HG03280 (cell line): ENCODE measurements around the gene RELB.

Experiments
- ATAC-seq: cut with Tn5 transposase; IDR thresholded peaks from one replicate; pipeline ENCODE4 v1.9.1; 2021; ENCODE audit warnings: mild to moderate bottlenecking, moderate library complexity; ENCODE audit not compliant: unreplicated experiment

RELB gene

GRCh38 chr19:45019187-45019586 lies 17.9 kb downstream of the RELB start:
- ATAC-seq = no peak

GRCh38 chr19:45020071-45020470 lies 18.8 kb downstream of the RELB start:
- no peak for ATAC-seq

- ATAC-seq = no peak
Measured at GRCh38 chr19:45021971-45022370, 20.7 kb downstream of the RELB start.

- ATAC-seq = no peak
Measured at GRCh38 chr19:45023048-45023447, 21.8 kb downstream of the RELB start.

GRCh38 chr19:45025264-45025663 lies 24.0 kb downstream of the RELB start:
- ATAC-seq = no peak

- ATAC-seq = no peak
Measured at GRCh38 chr19:45027371-45027770, 26.1 kb downstream of the RELB start.

- no peak for ATAC-seq
Measured at GRCh38 chr19:45030825-45031224, 29.6 kb downstream of the RELB start.

GRCh38 chr19:45032421-45032820 lies 31.2 kb downstream of the RELB start:
- ATAC-seq = no peak

- ATAC-seq = no peak
Measured at GRCh38 chr19:45035755-45036154, 34.5 kb downstream of the RELB start.

GRCh38 chr19:45037393-45038169 lies 36.3 kb downstream of the RELB start:
- ATAC-seq = no peak

GRCh38 chr19:45038931-45039893 lies 37.9 kb downstream of the RELB start, which contains the start of gene CLASRP:
Gene CLASRP, plus strand, starts transcription at chr19:45039045. Its CDS starts 1,168 bp downstream, at chr19:45040213.
- peak; percentile 86 for ATAC-seq

GRCh38 chr19:45040059-45040771 lies 39.0 kb downstream of the RELB start:
- no peak for ATAC-seq

- ATAC-seq = no peak
Measured at GRCh38 chr19:45041125-45041524, 39.9 kb downstream of the RELB start.

- no peak for ATAC-seq
Measured at GRCh38 chr19:45045671-45046353, 44.5 kb downstream of the RELB start.

GRCh38 chr19:45046355-45046754 lies 45.1 kb downstream of the RELB start:
- ATAC-seq = no peak

GRCh38 chr19:45047188-45047797 lies 46.0 kb downstream of the RELB start:
- ATAC-seq = peak; percentile 57

- ATAC-seq = no peak
Measured at GRCh38 chr19:45049073-45049736, 47.9 kb downstream of the RELB start.

- ATAC-seq = no peak
Measured at GRCh38 chr19:45050036-45050435, 48.8 kb downstream of the RELB start.

- no peak for ATAC-seq
Measured at GRCh38 chr19:45051929-45052579, 50.8 kb downstream of the RELB start.
